ENCODE data around the gene ZNF598.
"Not testable (repeated sequence)": the region's sequence is repeated elsewhere in the genome, so short reads cannot be mapped to it uniquely, and the experiment has no call there.

ZNF598 gene

GRCh38 chr16:1957434-1958142 is 52.0 kb downstream of the ZNF598 start:
- DNase-seq, result not testable (repeated sequence)

GRCh38 chr16:1953734-1954133 is 55.9 kb downstream of the ZNF598 start:
- DNase-seq, result no peak

- no peak for DNase-seq
Measured at GRCh38 chr16:1950559-1950958, 59.1 kb downstream of the ZNF598 start.

DNA sequence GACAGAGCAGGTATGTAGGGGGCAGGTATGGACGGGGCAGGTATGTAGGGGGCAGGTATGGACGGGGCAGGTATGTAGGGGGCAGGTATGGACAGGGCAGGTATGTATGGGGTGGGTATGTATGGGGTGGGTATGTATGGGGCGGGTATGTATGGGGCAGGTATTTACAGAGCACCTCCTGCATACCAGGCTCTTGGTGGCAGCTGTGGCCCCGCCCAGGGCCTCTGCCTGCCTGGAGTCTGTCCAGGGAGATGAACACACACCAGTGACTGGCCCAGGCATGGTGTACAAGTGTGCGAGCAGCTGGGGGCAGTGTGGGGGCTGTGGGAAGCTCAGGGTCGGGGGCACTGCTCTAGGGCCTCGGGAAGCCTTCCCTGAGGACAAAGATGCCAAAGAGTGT is 59.6 kb downstream of the ZNF598 start:
- no peak for DNase-seq

DNA sequence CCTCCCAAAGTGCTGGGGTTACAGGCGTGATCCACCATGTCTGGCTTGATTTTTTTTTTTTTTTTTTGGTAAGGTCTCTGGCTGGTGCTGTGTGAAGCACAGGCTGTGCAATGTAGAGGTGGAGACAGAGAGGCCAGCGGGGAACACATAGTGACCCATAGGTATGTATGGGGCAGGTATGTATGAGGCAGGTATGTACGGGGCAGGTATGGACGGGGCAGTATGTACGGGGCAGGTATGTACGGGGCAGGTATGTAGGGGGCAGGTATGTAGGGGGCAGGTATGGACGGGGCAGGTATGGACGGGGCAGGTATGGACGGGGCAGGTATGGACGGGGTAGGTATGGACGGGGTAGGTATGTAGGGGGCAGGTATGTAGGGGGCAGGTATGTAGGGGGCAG is 60.1 kb downstream of the ZNF598 start:
- no peak for DNase-seq
